ENCODE data around the gene MSS51.

MSS51 gene

GRCh38 chr10:73416571-73416970 lies 16.8 kb downstream of the MSS51 start:
- no peaks in the 10 kb centered on the region for H3K27me3 ChIP-seq (ENCODE audit: control insufficient read depth in 1 of 2, insufficient read depth in 2 of 2, low read length in 2 of 2)
- H3K36me3 ChIP-seq (ENCODE audit: control insufficient read depth in 1 of 2, insufficient read depth in 2 of 2, low read length in 2 of 2) = no peaks in the 10 kb centered on the region
- no peak overlapping the region for H3K4me3 ChIP-seq (ENCODE audit: low read depth in 1 of 2, low read length in 2 of 2)
- no peaks in the 10 kb centered on the region for H3K9me3 ChIP-seq (ENCODE audit: control insufficient read depth in 1 of 2, low read length in 2 of 2)
- peaks cover 11 to 14% of the 10 kb centered on the region in 2 donors for H3K4me1 ChIP-seq (ENCODE audit: control insufficient read depth in 1 of 2, insufficient read depth in 2 of 2, low read length in 2 of 2)
- no peak overlapping the region for H3K9ac ChIP-seq (ENCODE audit: low read depth in 1 of 2, low read length in 2 of 2)
- H3K27ac ChIP-seq (ENCODE audit: low read depth, low read length) = no peak overlapping the region

- peak overlapping the region; percentile 93 to 97 for H3K4me3 ChIP-seq (ENCODE audit: low read depth in 1 of 2, low read length in 2 of 2)
- no peak overlapping the region for H3K27ac ChIP-seq (ENCODE audit: low read depth, low read length)
- peaks cover 11 to 14% of the 10 kb centered on the region in 2 donors for H3K4me1 ChIP-seq (ENCODE audit: control insufficient read depth in 1 of 2, insufficient read depth in 2 of 2, low read length in 2 of 2)
- no peaks in the 10 kb centered on the region for H3K27me3 ChIP-seq (ENCODE audit: control insufficient read depth in 1 of 2, insufficient read depth in 2 of 2, low read length in 2 of 2)
- no peaks in the 10 kb centered on the region for H3K36me3 ChIP-seq (ENCODE audit: control insufficient read depth in 1 of 2, insufficient read depth in 2 of 2, low read length in 2 of 2)
- no peaks in the 10 kb centered on the region for H3K9me3 ChIP-seq (ENCODE audit: control insufficient read depth in 1 of 2, low read length in 2 of 2)
- H3K9ac ChIP-seq (ENCODE audit: low read depth in 1 of 2, low read length in 2 of 2) = peak overlapping the region; percentile 78 to 89
Measured at GRCh38 chr10:73414230-73414945, 19.0 kb downstream of the MSS51 start.

DNA sequence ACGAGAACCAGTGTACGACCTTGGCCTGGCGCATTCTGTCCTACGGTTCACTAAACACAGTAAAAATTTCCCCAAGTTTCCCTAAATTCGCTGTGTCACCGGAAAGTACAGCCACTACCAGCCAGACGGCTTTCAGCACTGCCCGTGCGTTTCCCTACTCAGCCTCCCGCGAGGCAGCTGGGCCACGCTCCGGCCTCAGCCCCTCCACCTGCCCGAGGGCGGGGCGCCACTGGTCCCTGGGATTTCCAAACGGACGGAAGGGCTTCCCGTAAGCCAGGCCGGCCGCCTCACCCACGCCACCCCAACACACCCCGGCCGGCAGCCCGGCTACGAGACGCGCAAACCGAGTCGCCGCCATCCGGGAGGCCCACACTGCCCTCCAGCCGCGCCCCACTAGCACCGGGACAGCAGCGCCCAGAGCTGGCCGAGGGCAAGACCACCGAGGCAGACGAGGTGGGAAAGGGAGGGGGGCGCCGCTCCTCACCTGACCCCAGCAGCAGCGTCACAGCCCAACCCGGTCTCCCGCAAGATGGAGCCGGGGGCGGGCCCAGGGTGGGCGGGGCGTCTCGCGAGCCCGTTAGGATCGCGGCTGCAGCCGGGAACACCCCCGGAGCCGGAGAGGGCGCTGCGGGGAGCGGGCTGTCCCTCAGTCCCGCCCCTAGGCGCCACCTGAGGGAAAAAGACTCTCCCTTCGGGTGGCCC lies 19.7 kb downstream of the MSS51 start, which contains the start of gene ANXA7:
ANXA7 (minus strand) TSS at position 531 of the 702 bp plus-strand sequence. CDS start 13,202 bp downstream, outside the sequence.
- Histone ChIP-seq H3K4me1 (ENCODE audit: control insufficient read depth in 1 of 2, insufficient read depth in 2 of 2, low read length in 2 of 2) (peaks cover 11 to 14% of the 10 kb centered on the region in 2 donors), H3K27ac (ENCODE audit: low read depth, low read length) (peak within 1 kb of the TSS; percentile 95), H3K36me3 (ENCODE audit: control insufficient read depth in 1 of 2, insufficient read depth in 2 of 2, low read length in 2 of 2) (no peaks in the 10 kb centered on the region), H3K27me3 (ENCODE audit: control insufficient read depth in 1 of 2, insufficient read depth in 2 of 2, low read length in 2 of 2) (no peaks in the 10 kb centered on the region), H3K9ac (ENCODE audit: low read depth in 1 of 2, low read length in 2 of 2) (peak within 1 kb of the TSS; percentile 78 to 89), H3K9me3 (ENCODE audit: control insufficient read depth in 1 of 2, low read length in 2 of 2) (no peaks in the 10 kb centered on the region), H3K4me3 (ENCODE audit: low read depth in 1 of 2, low read length in 2 of 2) (peak within 1 kb of the TSS; percentile 93 to 97)

DNA sequence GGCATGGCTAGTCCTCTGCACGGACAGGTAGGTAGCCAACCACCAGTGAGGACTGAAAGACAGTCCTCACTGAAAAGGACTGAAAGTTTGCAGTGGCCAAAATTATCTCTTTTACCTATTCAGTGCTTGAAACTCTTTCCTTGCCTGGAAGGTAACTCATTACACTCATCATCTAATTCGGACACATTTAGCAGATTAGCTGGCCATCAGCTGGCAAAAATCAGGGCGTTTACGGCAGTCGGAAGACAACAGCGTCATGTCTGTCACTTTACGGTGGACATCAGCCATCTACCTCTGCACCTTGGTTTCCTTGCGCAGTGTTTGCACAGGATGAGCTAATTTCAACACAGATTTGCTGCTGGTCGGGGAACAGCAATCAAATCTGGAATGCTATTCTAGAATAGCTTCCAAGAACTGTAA lies 20.2 kb downstream of the MSS51 start:
- Histone ChIP-seq H3K9me3 (ENCODE audit: control insufficient read depth in 1 of 2, low read length in 2 of 2) (no peaks in the 10 kb centered on the region), H3K4me3 (ENCODE audit: low read depth in 1 of 2, low read length in 2 of 2) (peak overlapping the region; percentile 93 to 97), H3K27me3 (ENCODE audit: control insufficient read depth in 1 of 2, insufficient read depth in 2 of 2, low read length in 2 of 2) (no peaks in the 10 kb centered on the region), H3K27ac (ENCODE audit: low read depth, low read length) (peak overlapping the region; percentile 95), H3K4me1 (ENCODE audit: control insufficient read depth in 1 of 2, insufficient read depth in 2 of 2, low read length in 2 of 2) (peaks cover 11 to 14% of the 10 kb centered on the region in 2 donors), H3K36me3 (ENCODE audit: control insufficient read depth in 1 of 2, insufficient read depth in 2 of 2, low read length in 2 of 2) (no peaks in the 10 kb centered on the region), H3K9ac (ENCODE audit: low read depth in 1 of 2, low read length in 2 of 2) (peak overlapping the region; percentile 78 to 89)

- no peak overlapping the region for H3K9ac ChIP-seq (ENCODE audit: low read depth in 1 of 2, low read length in 2 of 2)
- H3K4me1 ChIP-seq (ENCODE audit: control insufficient read depth in 1 of 2, insufficient read depth in 2 of 2, low read length in 2 of 2) = peaks cover 11 to 14% of the 10 kb centered on the region in 2 donors
- H3K27ac ChIP-seq (ENCODE audit: low read depth, low read length) = no peak overlapping the region
- no peaks in the 10 kb centered on the region for H3K27me3 ChIP-seq (ENCODE audit: control insufficient read depth in 1 of 2, insufficient read depth in 2 of 2, low read length in 2 of 2)
- no peak overlapping the region for H3K4me3 ChIP-seq (ENCODE audit: low read depth in 1 of 2, low read length in 2 of 2)
- H3K36me3 ChIP-seq (ENCODE audit: control insufficient read depth in 1 of 2, insufficient read depth in 2 of 2, low read length in 2 of 2) = no peaks in the 10 kb centered on the region
- no peaks in the 10 kb centered on the region for H3K9me3 ChIP-seq (ENCODE audit: control insufficient read depth in 1 of 2, low read length in 2 of 2)
Measured at GRCh38 chr10:73410897-73411296, 22.5 kb downstream of the MSS51 start.

DNA sequence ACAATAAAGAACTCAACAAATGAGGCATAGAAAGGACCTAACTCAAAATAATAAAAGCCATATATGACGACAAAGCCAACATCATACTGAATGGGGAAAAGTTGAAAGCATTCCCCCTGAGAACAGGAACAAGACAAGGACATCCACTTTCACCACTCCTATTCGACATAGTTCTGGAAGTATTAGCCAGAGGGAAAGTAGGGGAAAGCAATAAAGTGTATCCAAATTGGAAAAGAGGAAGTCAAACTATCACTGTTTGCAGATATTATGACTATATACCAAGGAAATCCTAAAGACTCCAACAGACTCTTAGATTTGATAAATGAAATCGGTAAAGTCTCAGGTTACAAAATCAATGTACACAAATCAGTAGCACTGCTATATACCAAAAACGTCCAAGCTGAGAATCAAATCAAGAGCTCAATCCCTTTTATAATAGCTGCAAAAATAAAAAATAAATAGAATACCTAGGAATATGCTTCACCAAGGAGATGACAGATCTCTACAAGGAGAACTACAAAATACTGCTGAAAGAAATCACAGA lies 24.3 kb downstream of the MSS51 start:
- peaks cover 4 to 6% of the 10 kb centered on the region in 2 donors for H3K4me1 ChIP-seq (ENCODE audit: control insufficient read depth in 1 of 2, insufficient read depth in 2 of 2, low read length in 2 of 2)
- no peak overlapping the region for H3K27ac ChIP-seq (ENCODE audit: low read depth, low read length)
- no peaks in the 10 kb centered on the region for H3K36me3 ChIP-seq (ENCODE audit: control insufficient read depth in 1 of 2, insufficient read depth in 2 of 2, low read length in 2 of 2)
- H3K9me3 ChIP-seq (ENCODE audit: control insufficient read depth in 1 of 2, low read length in 2 of 2) = no peaks in the 10 kb centered on the region
- no peaks in the 10 kb centered on the region for H3K27me3 ChIP-seq (ENCODE audit: control insufficient read depth in 1 of 2, insufficient read depth in 2 of 2, low read length in 2 of 2)
- H3K9ac ChIP-seq (ENCODE audit: low read depth in 1 of 2, low read length in 2 of 2) = no peak overlapping the region
- no peak overlapping the region for H3K4me3 ChIP-seq (ENCODE audit: low read depth in 1 of 2, low read length in 2 of 2)

DNA sequence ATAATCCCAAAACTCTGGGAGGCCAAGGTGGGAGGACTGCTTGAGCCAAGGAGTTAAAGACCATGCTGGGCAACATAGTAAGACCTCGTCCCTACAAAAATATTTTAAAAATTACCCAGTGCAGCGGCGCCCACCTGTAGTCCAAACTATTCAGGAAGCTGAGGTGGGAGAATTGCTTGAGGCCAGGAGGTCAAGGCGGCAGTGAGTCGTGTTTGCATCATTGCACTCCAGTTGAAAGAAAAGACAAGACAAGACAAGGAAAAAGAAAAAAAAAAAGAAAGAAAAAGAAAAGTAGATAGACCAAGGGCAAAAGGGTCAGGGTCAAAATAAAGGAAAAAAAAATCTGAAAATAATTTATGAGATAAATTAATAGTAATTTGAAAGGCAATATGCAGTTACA lies 25.3 kb downstream of the MSS51 start:
- peaks cover 4% of the 10 kb centered on the region in 2 donors for H3K4me1 ChIP-seq (ENCODE audit: control insufficient read depth in 1 of 2, insufficient read depth in 2 of 2, low read length in 2 of 2)
- H3K9ac ChIP-seq (ENCODE audit: low read depth in 1 of 2, low read length in 2 of 2) = no peak overlapping the region
- no peaks in the 10 kb centered on the region for H3K9me3 ChIP-seq (ENCODE audit: control insufficient read depth in 1 of 2, low read length in 2 of 2)
- no peak overlapping the region for H3K4me3 ChIP-seq (ENCODE audit: low read depth in 1 of 2, low read length in 2 of 2)
- no peaks in the 10 kb centered on the region for H3K36me3 ChIP-seq (ENCODE audit: control insufficient read depth in 1 of 2, insufficient read depth in 2 of 2, low read length in 2 of 2)
- no peak overlapping the region for H3K27ac ChIP-seq (ENCODE audit: low read depth, low read length)
- no peaks in the 10 kb centered on the region for H3K27me3 ChIP-seq (ENCODE audit: control insufficient read depth in 1 of 2, insufficient read depth in 2 of 2, low read length in 2 of 2)

DNA sequence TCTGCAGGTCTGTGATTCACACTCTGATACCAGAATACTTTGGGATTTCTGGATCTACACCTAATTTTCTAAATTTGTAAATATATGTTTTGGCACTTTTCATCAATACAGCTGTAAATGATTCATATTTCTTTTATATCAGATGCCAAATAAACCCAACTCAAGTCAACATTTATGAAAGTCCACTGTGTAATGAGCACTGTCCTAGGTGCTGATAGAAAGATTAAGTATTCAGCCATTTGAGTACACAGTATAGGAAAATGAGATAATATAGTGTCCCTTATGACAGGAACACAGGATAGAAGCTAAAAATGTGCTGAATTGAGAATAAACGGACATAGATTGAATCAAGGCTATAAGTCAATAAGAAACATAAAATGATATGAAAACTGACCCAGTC lies 25.9 kb downstream of the MSS51 start:
- Histone ChIP-seq H3K27me3 (ENCODE audit: control insufficient read depth in 1 of 2, insufficient read depth in 2 of 2, low read length in 2 of 2) (no peaks in the 10 kb centered on the region), H3K4me1 (ENCODE audit: control insufficient read depth in 1 of 2, insufficient read depth in 2 of 2, low read length in 2 of 2) (no peaks in the 10 kb centered on the region), H3K36me3 (ENCODE audit: control insufficient read depth in 1 of 2, insufficient read depth in 2 of 2, low read length in 2 of 2) (no peaks in the 10 kb centered on the region), H3K9ac (ENCODE audit: low read depth in 1 of 2, low read length in 2 of 2) (no peak overlapping the region), H3K4me3 (ENCODE audit: low read depth in 1 of 2, low read length in 2 of 2) (no peak overlapping the region), H3K27ac (ENCODE audit: low read depth, low read length) (no peak overlapping the region), H3K9me3 (ENCODE audit: control insufficient read depth in 1 of 2, low read length in 2 of 2) (no peaks in the 10 kb centered on the region)

- Histone ChIP-seq H3K9ac (ENCODE audit: low read depth in 1 of 2, low read length in 2 of 2) (no peak overlapping the region), H3K9me3 (ENCODE audit: control insufficient read depth in 1 of 2, low read length in 2 of 2) (no peaks in the 10 kb centered on the region), H3K36me3 (ENCODE audit: control insufficient read depth in 1 of 2, insufficient read depth in 2 of 2, low read length in 2 of 2) (no peaks in the 10 kb centered on the region), H3K4me1 (ENCODE audit: control insufficient read depth in 1 of 2, insufficient read depth in 2 of 2, low read length in 2 of 2) (no peaks in the 10 kb centered on the region), H3K27me3 (ENCODE audit: control insufficient read depth in 1 of 2, insufficient read depth in 2 of 2, low read length in 2 of 2) (no peaks in the 10 kb centered on the region), H3K27ac (ENCODE audit: low read depth, low read length) (no peak overlapping the region), H3K4me3 (ENCODE audit: low read depth in 1 of 2, low read length in 2 of 2) (no peak overlapping the region)
Measured at GRCh38 chr10:73406846-73407245, 26.5 kb downstream of the MSS51 start.

GRCh38 chr10:73405556-73405955 lies 27.8 kb downstream of the MSS51 start:
- Histone ChIP-seq H3K36me3 (ENCODE audit: control insufficient read depth in 1 of 2, insufficient read depth in 2 of 2, low read length in 2 of 2) (no peaks in the 10 kb centered on the region), H3K4me3 (ENCODE audit: low read depth in 1 of 2, low read length in 2 of 2) (no peak overlapping the region), H3K27ac (ENCODE audit: low read depth, low read length) (no peak overlapping the region), H3K4me1 (ENCODE audit: control insufficient read depth in 1 of 2, insufficient read depth in 2 of 2, low read length in 2 of 2) (no peaks in the 10 kb centered on the region), H3K9ac (ENCODE audit: low read depth in 1 of 2, low read length in 2 of 2) (no peak overlapping the region), H3K27me3 (ENCODE audit: control insufficient read depth in 1 of 2, insufficient read depth in 2 of 2, low read length in 2 of 2) (no peaks in the 10 kb centered on the region), H3K9me3 (ENCODE audit: control insufficient read depth in 1 of 2, low read length in 2 of 2) (no peaks in the 10 kb centered on the region)
